ENCODE data around the gene UGGT1.
"Not testable (repeated sequence)": the region's sequence is repeated elsewhere in the genome, so short reads cannot be mapped to it uniquely, and the experiment has no call there.

UGGT1 gene

DNA sequence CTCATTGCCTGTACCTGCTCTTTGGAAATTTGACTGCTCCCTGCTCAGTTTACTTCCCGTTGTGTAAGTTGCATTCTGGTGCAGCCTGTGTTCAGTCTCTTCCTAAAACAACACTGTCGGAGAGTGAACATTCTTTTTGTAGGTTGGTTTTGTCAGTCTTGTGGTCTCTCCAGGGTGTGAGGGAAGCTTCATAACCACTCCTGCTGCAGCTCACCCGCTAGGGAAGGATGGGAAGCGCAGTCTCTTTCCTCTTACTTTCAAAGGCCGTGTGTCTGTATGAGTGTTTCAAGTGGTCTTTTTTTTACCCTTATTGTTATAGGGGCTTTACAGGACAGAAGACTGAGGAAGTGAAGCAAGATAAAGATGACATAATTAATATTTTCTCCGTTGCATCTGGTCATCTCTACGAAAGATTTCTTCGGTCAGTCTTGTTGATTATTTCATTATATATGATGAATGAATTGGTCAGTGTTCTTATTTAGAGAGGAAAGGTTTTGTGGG, 87.2 kb downstream of the UGGT1 start:
- no peak for DNase-seq (ENCODE audit: low spot score)

GRCh38 chr2:128178650-128179460, 87.9 kb downstream of the UGGT1 start:
- peak; percentile 56 for DNase-seq (ENCODE audit: low spot score)

GRCh38 chr2:128179461-128179755, 88.4 kb downstream of the UGGT1 start:
- no peak for DNase-seq (ENCODE audit: low spot score)

DNA sequence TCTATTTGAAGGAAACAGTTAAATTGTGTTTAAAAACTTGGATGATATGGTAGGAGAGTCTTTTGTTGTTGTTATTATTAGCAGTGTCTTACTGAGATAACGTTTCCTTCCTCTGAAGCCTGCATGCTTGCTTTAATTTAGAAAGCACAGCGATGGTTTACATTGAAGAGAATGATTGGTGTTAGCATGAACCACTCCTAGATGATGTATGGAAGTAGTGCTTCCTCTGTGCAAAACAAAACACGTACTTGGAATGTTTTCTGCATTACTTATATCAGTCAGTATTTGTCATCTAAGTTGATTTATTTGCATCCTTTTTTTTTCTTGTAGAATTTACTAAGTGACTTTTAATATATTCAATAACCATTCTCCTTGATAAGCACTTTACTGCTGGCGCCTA, 89.0 kb downstream of the UGGT1 start:
- no peak for DNase-seq (ENCODE audit: low spot score)

DNA sequence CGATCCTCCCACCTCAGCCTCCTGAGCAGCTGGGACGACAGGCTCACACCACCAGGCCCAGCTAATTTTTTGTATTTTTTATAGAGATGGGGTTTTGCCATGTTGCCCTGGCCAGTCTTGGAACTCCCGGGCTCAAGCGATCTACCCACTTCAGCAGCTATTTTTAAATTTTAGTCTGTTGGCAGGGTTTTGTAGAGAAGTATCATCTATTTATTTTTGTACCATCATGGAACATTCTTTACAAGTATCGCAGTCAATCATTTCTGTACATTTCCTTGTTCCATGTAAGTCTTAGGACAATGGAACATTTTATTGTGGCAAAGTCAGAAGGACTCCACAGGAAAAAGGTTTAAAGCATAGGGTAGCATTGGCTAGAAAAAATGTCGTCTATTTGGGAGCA, 94.6 kb downstream of the UGGT1 start:
- no peak for DNase-seq (ENCODE audit: low spot score)

- peak; percentile 39 for DNase-seq (ENCODE audit: low spot score)
Measured at GRCh38 chr2:128187032-128187654, 96.1 kb downstream of the UGGT1 start.

GRCh38 chr2:128195435-128195984, 104.5 kb downstream of the UGGT1 start:
- no peak for DNase-seq (ENCODE audit: low spot score)

DNA sequence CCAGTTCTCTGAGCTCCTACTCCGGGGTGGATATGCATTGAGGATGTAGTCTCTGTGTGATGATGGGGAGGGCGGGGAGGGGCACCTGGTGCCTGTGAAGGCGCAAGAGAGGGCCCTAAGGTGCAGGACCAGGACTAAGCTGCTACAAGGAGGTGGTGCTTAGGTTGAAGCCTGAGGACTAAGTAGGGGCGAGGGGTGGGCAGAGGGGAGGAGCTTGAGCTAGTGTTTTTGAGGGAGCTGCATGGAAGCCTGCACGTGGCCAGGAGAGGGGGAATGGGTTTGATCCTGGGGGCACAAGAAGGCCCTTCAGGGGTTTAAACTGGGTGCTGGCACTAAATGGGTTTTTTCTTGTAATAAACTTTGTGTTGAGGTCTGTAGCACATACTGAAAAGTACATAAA, 105.0 kb downstream of the UGGT1 start:
- DNase-seq (ENCODE audit: low spot score) = no peak

DNA sequence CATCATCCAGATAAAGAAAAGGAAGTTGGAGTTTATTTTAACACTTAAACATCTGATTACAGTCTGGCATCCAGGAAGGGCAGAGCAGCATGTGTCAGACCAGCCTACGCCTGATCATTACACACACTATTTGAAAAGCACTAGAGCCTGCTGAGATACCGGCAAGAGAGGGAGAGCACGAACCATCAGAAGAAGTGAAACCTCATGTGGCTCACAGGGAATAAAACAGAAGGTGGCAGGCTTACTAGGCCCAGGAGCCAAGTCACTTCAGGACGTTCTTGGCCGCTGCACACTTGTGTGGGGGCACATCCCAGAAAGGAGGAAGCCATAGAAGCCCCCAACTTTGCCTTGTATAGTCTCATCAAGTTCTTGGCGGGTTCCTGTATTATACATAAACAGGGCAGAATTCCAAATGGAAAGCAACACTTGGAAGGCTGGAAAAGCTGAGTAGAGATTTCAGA, 105.5 kb downstream of the UGGT1 start:
- DNase-seq (ENCODE audit: low spot score) = no peak

- no peak for DNase-seq (ENCODE audit: low spot score)
Measured at GRCh38 chr2:128197059-128197458, 106.1 kb downstream of the UGGT1 start.

DNA sequence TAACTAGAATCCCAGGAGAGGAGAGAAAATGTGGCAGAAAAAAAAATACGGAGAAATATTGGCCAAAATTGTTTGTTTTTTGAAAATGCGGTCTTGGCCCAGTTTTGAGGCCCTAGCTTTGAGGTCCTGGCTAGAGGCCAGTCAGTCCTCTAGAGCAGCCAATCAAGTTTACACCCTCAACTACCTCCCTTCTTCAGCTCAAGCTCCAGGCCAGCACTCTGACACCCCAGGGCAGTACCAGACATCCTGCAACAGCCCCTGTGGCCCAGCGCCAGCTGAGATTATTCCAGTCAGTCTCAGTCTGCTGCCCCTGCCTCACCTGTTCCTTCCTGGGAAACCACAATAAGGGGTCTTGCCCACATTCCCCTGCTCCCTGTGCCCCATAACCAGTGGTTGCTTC, 107.7 kb downstream of the UGGT1 start:
- no peak for DNase-seq (ENCODE audit: low spot score)

- no peak for DNase-seq (ENCODE audit: low spot score)
Measured at GRCh38 chr2:128199141-128199540, 108.1 kb downstream of the UGGT1 start.

GRCh38 chr2:128202791-128203190, 111.8 kb downstream of the UGGT1 start:
- DNase-seq (ENCODE audit: low spot score) = no peak

GRCh38 chr2:128206245-128206644, 115.2 kb downstream of the UGGT1 start:
- no peak for DNase-seq (ENCODE audit: low spot score)

GRCh38 chr2:128208023-128208422, 117.0 kb downstream of the UGGT1 start:
- DNase-seq (ENCODE audit: low spot score) = no peak

- DNase-seq (ENCODE audit: low spot score) = not testable (repeated sequence)
Measured at GRCh38 chr2:128208631-128209324, 117.8 kb downstream of the UGGT1 start.

DNA sequence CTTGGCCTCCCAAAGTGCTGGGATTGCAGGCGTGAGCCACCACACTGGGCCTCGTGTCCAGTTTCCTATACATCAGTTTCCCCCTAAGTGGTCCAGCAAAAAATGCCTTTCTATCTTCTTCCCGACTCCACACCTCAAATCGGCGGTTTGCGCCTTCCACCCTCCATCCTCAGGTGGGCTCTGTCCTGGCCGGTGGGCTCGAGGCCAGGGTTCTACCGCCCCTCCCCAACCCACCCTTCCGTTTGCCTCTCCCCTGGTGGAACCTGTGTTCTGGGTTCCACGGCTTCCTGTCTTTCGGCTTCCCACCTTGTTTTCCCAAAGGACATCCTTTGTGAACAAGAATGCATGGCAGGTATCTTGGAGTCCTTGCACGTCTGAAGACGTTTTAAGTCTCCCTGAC, 123.3 kb downstream of the UGGT1 start:
- no peak for DNase-seq (ENCODE audit: low spot score)

DNA sequence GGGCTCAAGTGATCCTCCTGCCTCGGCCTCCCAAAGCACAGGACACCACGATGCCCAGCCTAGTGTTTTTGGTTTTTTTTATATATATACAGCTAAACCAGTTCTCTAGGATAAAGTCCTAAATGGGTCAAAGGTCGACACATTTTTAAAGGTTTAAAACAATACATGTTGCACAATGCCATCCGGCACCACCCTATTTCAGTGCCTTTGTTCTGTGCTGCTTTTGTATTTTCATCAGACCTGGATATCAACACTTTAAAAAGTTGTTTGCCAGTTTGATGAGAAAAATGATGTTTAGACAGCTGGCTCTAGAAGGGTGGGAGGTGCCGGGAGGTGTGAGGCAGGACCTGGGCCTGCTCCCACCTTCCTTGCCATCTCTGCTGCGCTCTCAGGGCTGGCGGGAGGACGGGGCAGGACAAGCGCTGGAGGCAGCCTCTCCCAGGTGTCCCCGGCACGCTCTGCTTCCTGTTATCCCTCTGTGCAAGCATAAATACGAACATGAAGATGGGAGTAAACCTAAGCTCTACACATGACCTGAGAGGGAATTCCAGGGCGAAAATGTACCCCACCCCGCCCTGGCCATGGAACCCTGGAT, 124.0 kb downstream of the UGGT1 start:
- DNase-seq (ENCODE audit: low spot score) = no peak

GRCh38 chr2:128215897-128216642, 125.1 kb downstream of the UGGT1 start:
- DNase-seq (ENCODE audit: low spot score) = no peak

GRCh38 chr2:128217671-128218070, 126.7 kb downstream of the UGGT1 start:
- no peak for DNase-seq (ENCODE audit: low spot score)

DNA sequence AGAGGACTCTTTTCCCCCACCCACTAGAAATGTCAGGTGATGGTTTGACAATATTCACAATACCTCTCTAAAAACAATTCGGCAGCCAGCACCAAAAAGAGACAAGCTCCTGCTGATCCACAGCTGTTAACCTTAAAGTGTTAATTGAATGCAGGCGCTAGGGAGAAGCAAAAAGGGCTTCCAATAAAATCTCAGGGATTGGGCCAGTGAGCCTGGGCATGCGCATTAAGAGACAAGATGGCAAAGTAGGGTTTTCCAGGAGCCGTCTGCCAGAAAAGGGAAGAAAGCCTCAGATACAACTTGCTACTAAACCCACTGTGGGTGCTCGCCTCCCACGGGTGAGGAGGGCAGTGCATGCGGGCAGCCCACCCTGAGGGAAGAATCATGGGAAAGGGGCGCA, 128.9 kb downstream of the UGGT1 start:
- DNase-seq (ENCODE audit: low spot score) = no peak

- DNase-seq (ENCODE audit: low spot score) = no peak
Measured at GRCh38 chr2:128227862-128228261, 136.9 kb downstream of the UGGT1 start.

Measured in hepatic stellate cell (primary cell).